ENCODE measurements around the gene ACTN4.

ACTN4 gene

DNA sequence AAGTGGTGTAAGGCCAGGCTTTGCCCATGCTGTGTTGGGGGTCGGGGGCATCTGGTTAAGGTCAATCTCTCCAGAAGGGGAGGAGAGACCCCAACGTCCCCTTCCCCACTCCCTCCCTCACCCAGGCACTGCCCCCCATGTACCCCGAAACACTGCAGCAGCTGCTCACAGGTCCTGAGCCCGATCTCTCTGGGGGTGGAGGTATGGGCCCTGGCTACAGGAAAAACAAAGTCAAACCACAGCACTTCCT is 86.7 kb downstream of the ACTN4 start:
- no peak overlapping the region for H3K27ac ChIP-seq (ENCODE audit: low read length)
- H3K36me3 ChIP-seq (ENCODE audit: control insufficient read depth, insufficient read depth, low read length): peaks cover 11% of the 10 kb centered on the region
- H3K27me3 ChIP-seq (ENCODE audit: control insufficient read depth, insufficient read depth, low read length): no peaks in the 10 kb centered on the region; the same call in 1 of the 2 replicates
- no CpG with 5 or more reads among the region's 4 CpGs for WGBS (ENCODE audit: insufficient coverage, insufficient read length)
- H3K4me1 ChIP-seq (ENCODE audit: control insufficient read depth, insufficient read depth, low read length): no peaks in the 10 kb centered on the region; the same call in 1 of the 2 replicates
- no peak overlapping the region for H3K4me3 ChIP-seq (ENCODE audit: low read length)
- no peak for DNase-seq (ENCODE audit: low read depth, low spot score)
- H3K9me3 ChIP-seq (ENCODE audit: control insufficient read depth, insufficient read depth, low read length): no peaks in the 10 kb centered on the region

DNA sequence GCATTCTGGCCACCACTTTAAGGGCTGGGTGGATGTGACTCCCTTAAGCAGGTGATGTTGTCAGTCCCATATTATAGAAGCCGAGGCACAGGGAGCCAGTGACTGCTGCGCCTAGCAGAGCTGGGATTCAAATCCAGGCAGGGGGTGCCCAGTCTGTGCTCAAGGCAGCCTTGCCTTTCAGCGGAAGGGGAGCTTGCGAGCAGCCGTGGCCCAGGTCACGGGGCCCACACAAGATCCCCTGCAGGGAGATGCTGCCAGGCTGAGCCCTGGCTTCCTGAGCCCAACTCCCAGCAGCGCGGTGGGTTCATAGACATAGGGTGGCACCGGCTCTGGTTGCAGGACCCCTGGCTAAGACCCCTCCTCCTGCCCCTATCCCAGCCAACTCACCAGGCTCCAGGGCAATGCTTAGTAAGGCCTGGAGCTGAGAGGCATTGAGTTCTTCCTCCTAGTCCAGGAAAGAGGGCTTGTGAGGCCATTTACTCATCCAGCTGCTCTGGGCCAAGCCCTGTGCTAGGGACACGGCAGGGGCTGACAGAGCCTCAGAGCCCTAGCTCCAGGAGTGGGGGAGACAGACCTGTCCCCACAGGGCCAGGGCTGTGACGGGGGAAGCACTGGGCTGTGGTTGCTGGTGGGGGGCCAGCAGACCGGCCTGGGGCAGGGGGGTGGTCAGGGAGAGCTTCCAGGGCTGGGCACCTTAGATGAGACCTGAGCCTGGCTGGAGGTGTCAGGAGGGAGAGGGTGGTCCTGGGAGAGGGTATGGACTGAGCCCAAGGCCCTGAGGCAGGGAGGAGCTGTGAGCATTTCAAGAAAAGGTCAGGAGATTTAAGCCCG is 87.2 kb downstream of the ACTN4 start:
- no peaks in the 10 kb centered on the region for H3K9me3 ChIP-seq (ENCODE audit: control insufficient read depth, insufficient read depth, low read length)
- H3K27ac ChIP-seq (ENCODE audit: low read length): no peak overlapping the region
- no peak for DNase-seq (ENCODE audit: low read depth, low spot score)
- no peaks in the 10 kb centered on the region; the same call in 1 of the 2 replicates for H3K27me3 ChIP-seq (ENCODE audit: control insufficient read depth, insufficient read depth, low read length)
- H3K4me1 ChIP-seq (ENCODE audit: control insufficient read depth, insufficient read depth, low read length): no peaks in the 10 kb centered on the region; the same call in 1 of the 2 replicates
- H3K36me3 ChIP-seq (ENCODE audit: control insufficient read depth, insufficient read depth, low read length): peaks cover 10% of the 10 kb centered on the region
- WGBS (ENCODE audit: insufficient coverage, insufficient read length): no CpG with 5 or more reads among the region's 13 CpGs
- H3K4me3 ChIP-seq (ENCODE audit: low read length): no peak overlapping the region; the same call in 1 of the 2 replicates

DNA sequence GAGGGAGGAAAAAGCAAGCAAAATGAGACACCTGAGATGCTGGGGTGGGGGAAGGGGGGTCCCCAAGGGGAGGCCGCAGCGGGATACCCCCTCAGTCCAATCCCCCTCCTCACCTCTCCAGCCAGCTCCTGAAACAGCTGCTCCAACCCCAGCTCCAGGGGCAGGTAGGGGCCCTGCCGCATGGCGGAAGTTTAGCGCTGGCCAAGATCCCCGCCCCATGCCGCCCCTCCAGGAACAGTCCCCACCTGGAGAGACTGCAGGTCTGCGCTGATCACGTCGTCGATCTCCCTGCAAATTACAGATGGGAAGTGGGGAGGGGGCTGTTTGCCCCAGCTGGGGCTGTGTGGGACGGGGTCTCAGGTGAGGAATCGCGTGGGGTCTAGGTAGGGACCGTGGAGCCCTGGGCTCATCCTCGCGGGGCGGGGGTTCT is 87.8 kb downstream of the ACTN4 start:
- peaks cover 10% of the 10 kb centered on the region for H3K36me3 ChIP-seq (ENCODE audit: control insufficient read depth, insufficient read depth, low read length)
- no CpG with 5 or more reads among the region's 18 CpGs for WGBS (ENCODE audit: insufficient coverage, insufficient read length)
- peak overlapping the region; percentile 70; the same call in 1 of the 2 replicates for H3K4me3 ChIP-seq (ENCODE audit: low read length)
- no peaks in the 10 kb centered on the region; the same call in 1 of the 2 replicates for H3K4me1 ChIP-seq (ENCODE audit: control insufficient read depth, insufficient read depth, low read length)
- no peaks in the 10 kb centered on the region for H3K9me3 ChIP-seq (ENCODE audit: control insufficient read depth, insufficient read depth, low read length)
- no peak for DNase-seq (ENCODE audit: low read depth, low spot score)
- no peaks in the 10 kb centered on the region; the same call in 1 of the 2 replicates for H3K27me3 ChIP-seq (ENCODE audit: control insufficient read depth, insufficient read depth, low read length)
- H3K27ac ChIP-seq (ENCODE audit: low read length): no peak overlapping the region

DNA sequence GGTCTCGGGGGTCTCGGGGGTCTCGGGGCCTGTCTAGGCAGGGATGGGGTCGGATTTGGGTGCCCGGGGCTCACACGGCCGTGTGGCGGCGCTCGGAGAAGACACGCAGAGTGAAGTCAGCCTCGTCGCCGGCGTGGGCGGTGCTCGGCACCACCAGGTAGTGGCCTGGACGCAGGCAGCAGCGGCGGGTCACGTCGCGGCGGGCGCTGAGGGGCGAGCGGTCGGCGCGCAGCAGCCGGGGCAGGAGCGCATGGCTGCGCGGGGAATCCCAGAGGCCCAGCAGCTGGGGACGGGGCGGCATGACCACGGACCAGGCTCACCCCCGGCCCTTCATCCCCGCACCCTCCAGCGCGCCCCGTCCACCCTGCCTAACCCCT is 88.6 kb downstream of the ACTN4 start:
- WGBS (ENCODE audit: insufficient coverage, insufficient read length): no CpG with 5 or more reads among the region's 42 CpGs
- Histone ChIP-seq H3K27me3 (ENCODE audit: control insufficient read depth, insufficient read depth, low read length) (no peaks in the 10 kb centered on the region; the same call in 1 of the 2 replicates), H3K4me3 (ENCODE audit: low read length) (peak overlapping the region; percentile 58; the same call in 1 of the 2 replicates), H3K27ac (ENCODE audit: low read length) (no peak overlapping the region), H3K36me3 (ENCODE audit: control insufficient read depth, insufficient read depth, low read length) (peaks cover 3% of the 10 kb centered on the region), H3K9me3 (ENCODE audit: control insufficient read depth, insufficient read depth, low read length) (no peaks in the 10 kb centered on the region), H3K4me1 (ENCODE audit: control insufficient read depth, insufficient read depth, low read length) (no peaks in the 10 kb centered on the region; the same call in 1 of the 2 replicates)
- DNase-seq (ENCODE audit: low read depth, low spot score): no peak

DNA sequence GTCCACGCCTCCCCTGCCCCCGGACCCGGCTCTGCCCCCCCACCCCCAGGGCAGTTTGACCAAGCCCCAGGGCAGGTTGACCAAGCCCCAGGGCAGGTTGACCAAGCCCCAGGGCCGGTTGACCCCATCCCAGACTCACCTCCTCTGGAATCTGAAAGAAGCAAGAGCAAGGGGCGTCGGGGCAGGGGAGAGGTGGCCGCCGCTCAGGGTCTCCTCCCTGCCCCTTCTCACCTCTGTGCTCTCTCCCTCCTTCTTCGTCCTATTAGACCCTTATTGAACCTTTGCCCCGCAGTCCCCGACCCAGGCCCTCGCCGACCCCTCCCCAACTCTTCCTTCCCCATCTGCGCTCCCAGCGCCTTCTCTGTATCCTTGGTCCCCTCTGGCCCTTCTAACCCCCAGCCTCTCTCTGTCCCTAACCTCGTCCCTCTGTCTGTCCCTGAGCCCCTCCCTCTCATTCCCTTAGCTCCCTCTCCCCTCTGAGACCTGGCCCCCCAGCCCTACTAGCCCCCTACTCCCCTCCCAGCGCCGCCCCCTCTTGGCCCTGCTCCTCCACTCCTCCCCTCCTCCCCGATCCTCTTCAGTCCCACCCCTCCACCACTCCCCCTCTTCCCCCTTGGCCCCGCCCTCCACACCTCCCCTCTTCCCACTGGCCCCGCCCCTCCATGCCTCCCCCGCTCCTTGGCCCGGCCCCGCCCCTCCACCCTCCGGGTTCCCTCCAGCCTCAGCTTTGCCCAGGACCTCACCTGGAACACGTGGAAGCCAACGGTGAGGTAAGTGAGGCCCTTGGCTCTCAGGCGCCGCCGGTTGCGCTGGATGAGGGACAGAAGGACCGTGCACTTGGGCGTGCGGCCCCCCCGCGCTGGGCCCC is 89.2 kb downstream of the ACTN4 start:
- no peaks in the 10 kb centered on the region for H3K9me3 ChIP-seq (ENCODE audit: control insufficient read depth, insufficient read depth, low read length)
- peak overlapping the region; percentile 58; the same call in 1 of the 2 replicates for H3K4me3 ChIP-seq (ENCODE audit: low read length)
- H3K36me3 ChIP-seq (ENCODE audit: control insufficient read depth, insufficient read depth, low read length): no peaks in the 10 kb centered on the region; the same call in 1 of the 2 replicates
- no peaks in the 10 kb centered on the region; the same call in 1 of the 2 replicates for H3K4me1 ChIP-seq (ENCODE audit: control insufficient read depth, insufficient read depth, low read length)
- H3K27me3 ChIP-seq (ENCODE audit: control insufficient read depth, insufficient read depth, low read length): no peaks in the 10 kb centered on the region; the same call in 1 of the 2 replicates
- DNase-seq (ENCODE audit: low read depth, low spot score): no peak
- no peak overlapping the region for H3K27ac ChIP-seq (ENCODE audit: low read length)
- no CpG with 5 or more reads among the region's 36 CpGs for WGBS (ENCODE audit: insufficient coverage, insufficient read length)

DNA sequence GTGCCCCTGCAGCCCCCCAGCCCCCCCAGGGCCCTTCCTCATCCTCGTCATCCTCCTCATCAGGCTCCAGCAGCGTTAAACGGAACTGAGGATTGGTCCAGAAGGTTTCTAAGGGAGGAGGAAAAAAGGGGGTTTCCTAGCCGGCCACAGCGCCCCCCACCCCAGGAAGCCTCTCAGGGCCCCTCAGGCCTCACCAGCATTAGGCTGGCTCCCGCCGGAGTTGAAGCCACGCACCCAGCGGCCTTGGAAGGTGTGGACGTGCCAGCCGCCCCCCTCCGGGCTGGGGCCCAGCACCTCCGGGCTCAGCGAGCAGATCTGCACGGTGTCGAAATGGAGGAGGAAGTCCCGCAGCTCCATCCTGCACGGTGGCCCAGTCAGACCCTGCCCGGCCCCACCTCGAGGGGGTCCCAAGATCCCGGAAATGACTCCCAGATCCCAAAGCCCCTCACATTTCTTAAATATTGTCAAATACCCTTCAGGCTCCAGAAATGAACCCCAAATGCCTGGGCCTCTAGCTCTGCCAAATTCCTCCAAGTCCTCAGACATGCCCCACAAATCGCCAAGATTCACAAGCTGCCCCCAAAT is 89.9 kb downstream of the ACTN4 start:
- Histone ChIP-seq H3K36me3 (ENCODE audit: control insufficient read depth, insufficient read depth, low read length) (no peaks in the 10 kb centered on the region), H3K4me1 (ENCODE audit: control insufficient read depth, insufficient read depth, low read length) (no peaks in the 10 kb centered on the region; the same call in 1 of the 2 replicates), H3K27me3 (ENCODE audit: control insufficient read depth, insufficient read depth, low read length) (no peaks in the 10 kb centered on the region; the same call in 1 of the 2 replicates), H3K9me3 (ENCODE audit: control insufficient read depth, insufficient read depth, low read length) (no peaks in the 10 kb centered on the region), H3K27ac (ENCODE audit: low read length) (no peak overlapping the region), H3K4me3 (ENCODE audit: low read length) (no peak overlapping the region)
- WGBS (ENCODE audit: insufficient coverage, insufficient read length): no CpG with 5 or more reads among the region's 22 CpGs
- DNase-seq (ENCODE audit: low read depth, low spot score): no peak

DNA sequence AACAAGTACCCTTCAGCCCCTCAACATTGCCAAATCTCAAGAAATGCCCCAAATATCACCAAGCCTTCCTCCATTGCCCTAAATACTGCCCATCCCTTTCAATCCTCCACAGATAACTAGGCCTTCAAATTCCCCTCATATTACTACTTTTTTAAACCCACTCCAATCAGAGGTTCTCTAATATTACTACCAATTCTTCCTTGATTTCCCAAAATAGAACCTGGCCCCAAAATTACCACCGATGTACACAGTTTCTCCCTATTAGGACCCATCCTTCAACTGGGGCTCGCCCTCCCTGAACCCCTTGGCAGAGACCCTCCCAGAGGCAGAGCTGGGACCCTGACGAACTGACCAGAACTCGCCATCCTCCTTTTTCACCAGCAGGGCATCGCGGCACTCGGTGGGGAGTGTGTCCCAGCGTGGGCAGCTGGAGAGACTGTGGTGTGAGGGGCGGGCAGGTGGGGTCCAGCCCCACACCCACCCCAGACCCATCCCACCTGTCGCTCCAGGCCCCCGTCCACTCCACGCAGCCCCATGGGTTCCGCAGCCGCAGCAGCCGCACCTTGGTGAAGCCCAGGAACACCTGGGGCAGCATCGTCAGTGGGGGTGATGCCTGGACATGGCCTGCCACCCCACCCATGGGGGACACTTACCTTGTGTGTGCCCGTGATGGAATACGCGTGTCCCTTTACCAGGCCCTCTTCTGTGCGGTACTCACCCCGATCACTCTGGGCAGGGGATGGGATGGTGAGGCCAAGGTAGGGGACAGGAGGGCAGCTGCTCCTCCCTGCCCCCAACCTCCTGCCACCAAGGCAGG is 90.7 kb downstream of the ACTN4 start:
- Histone ChIP-seq H3K4me1 (ENCODE audit: control insufficient read depth, insufficient read depth, low read length) (no peaks in the 10 kb centered on the region; the same call in 1 of the 2 replicates), H3K9me3 (ENCODE audit: control insufficient read depth, insufficient read depth, low read length) (no peaks in the 10 kb centered on the region), H3K36me3 (ENCODE audit: control insufficient read depth, insufficient read depth, low read length) (no peaks in the 10 kb centered on the region), H3K27ac (ENCODE audit: low read length) (no peak overlapping the region), H3K4me3 (ENCODE audit: low read length) (no peak overlapping the region), H3K27me3 (ENCODE audit: control insufficient read depth, insufficient read depth, low read length) (no peaks in the 10 kb centered on the region; the same call in 1 of the 2 replicates)
- no peak for DNase-seq (ENCODE audit: low read depth, low spot score)
- no CpG with 5 or more reads among the region's 21 CpGs for WGBS (ENCODE audit: insufficient coverage, insufficient read length)

DNA sequence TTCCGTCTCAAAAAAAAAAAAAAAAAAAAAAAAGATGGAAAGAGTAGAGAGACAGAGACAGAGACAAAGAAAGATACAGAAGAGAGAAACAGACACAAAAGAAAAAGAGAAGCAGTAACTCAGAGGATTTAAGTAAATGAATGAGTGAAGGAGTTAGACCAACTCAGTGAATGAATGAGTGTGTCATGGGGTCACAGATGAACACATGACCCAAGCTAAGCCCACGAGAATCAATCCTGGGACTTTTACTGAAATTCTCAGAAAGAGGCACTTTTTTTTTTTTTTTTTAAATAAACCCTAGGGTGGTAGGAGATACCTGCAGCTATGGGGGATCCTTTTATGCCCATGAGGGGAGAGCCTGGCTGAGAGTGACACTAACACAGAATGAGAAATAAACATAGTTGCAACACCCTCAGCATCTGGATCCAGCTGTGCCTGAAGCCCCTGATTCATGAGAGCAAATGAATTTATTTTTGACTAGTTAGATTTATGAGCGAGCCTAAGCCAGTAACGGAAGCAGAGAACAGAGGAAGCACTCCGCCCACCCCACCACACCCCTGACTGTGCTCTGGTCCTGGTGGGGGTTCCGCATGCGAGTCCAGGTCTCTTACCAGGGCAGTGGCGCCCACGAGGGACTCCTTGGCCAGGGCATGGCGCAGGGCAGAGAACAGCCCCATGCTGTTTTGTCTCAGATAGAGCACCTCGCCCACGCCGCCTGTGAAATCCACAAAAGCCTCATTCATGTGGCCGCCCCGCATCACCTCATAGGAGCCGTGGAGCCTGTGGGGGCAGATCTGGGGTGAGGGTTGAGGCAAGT is 92.2 kb downstream of the ACTN4 start:
- H3K4me3 ChIP-seq (ENCODE audit: low read length): no peak overlapping the region
- H3K9me3 ChIP-seq (ENCODE audit: control insufficient read depth, insufficient read depth, low read length): no peaks in the 10 kb centered on the region
- WGBS (ENCODE audit: insufficient coverage, insufficient read length): no CpG with 5 or more reads among the region's 16 CpGs
- no peaks in the 10 kb centered on the region; the same call in 1 of the 2 replicates for H3K27me3 ChIP-seq (ENCODE audit: control insufficient read depth, insufficient read depth, low read length)
- DNase-seq (ENCODE audit: low read depth, low spot score): no peak
- no peaks in the 10 kb centered on the region; the same call in 1 of the 2 replicates for H3K4me1 ChIP-seq (ENCODE audit: control insufficient read depth, insufficient read depth, low read length)
- no peaks in the 10 kb centered on the region for H3K36me3 ChIP-seq (ENCODE audit: control insufficient read depth, insufficient read depth, low read length)
- no peak overlapping the region for H3K27ac ChIP-seq (ENCODE audit: low read length)

DNA sequence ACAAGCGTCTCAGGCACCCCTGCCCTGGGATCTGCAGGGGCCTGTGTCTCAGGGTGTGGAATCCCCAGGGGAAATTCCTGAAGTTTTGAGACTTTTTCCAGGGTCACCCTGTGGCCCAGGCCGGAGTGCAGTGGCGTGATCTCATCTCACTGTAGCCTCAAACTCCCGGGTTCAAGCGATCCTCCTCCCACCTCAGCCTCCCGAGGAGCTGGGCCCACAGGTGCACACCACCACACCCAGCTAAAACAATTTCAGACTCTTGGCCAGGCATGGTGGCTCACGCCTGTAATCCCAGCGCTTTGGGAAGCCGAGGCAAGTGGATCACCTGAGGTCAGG is 92.8 kb downstream of the ACTN4 start:
- Histone ChIP-seq H3K9me3 (ENCODE audit: control insufficient read depth, insufficient read depth, low read length) (no peaks in the 10 kb centered on the region), H3K27ac (ENCODE audit: low read length) (no peak overlapping the region), H3K27me3 (ENCODE audit: control insufficient read depth, insufficient read depth, low read length) (no peaks in the 10 kb centered on the region; the same call in 1 of the 2 replicates), H3K4me3 (ENCODE audit: low read length) (no peak overlapping the region), H3K36me3 (ENCODE audit: control insufficient read depth, insufficient read depth, low read length) (no peaks in the 10 kb centered on the region), H3K4me1 (ENCODE audit: control insufficient read depth, insufficient read depth, low read length) (no peaks in the 10 kb centered on the region)
- DNase-seq (ENCODE audit: low read depth, low spot score): no peak
- WGBS (ENCODE audit: insufficient coverage, insufficient read length): no CpG with 5 or more reads among the region's 9 CpGs
